Activated B cell treated with CpG ODN at 0.5 μM for 24 hours (primary cell): ENCODE data around the gene NPM3. TPM values are rescaled to one million over a fixed set of nuclear protein-coding genes. Genes with fewer than 3 reads are reported as not detected.
A peak's percentile ranks its signal among the peaks of the same experiment; 100 is the strongest.

Experiments used
- ATAC-seq: fragments of 200-7000 bp; cut with Tn5 transposase; one replicate; pipeline ENCODE4 v1.10.0; 2021; ENCODE audit warnings: low read depth, mild to moderate bottlenecking, moderate library complexity
- CTCF ChIA-PET: fragments of 350-600 bp; sonication (Branson Sonifier 250); formaldehyde crosslinking; loops from one replicate; lab custom pipeline; 2021; ENCODE audit warnings: antibody characterized with exemption; lab: Charles Lee
- POLR2A ChIA-PET: fragments of 350-600 bp; sonication (Branson Sonifier 250); formaldehyde crosslinking; loops from one replicate; lab custom pipeline; 2021; ENCODE audit warnings: antibody characterized with exemption; lab: Charles Lee
- DNase-seq: peaks from one replicate; pipeline ENCODE4 v3.0.0; 2022
- H3K27ac Mint-ChIP-seq: one replicate; pipeline ENCODE4 v1.8.0; 2020; ENCODE audit warnings: mixed read lengths
- H3K27me3 Mint-ChIP-seq: one replicate; pipeline ENCODE4 v1.8.0; 2021; ENCODE audit warnings: mixed read lengths
- H3K36me3 Mint-ChIP-seq: one replicate; pipeline ENCODE4 v1.8.0; 2021; ENCODE audit warnings: low read depth, mixed read lengths
- H3K4me1 Mint-ChIP-seq: one replicate; pipeline ENCODE4 v1.8.0; 2021; ENCODE audit warnings: mixed read lengths
- H3K4me3 Mint-ChIP-seq: one replicate; pipeline ENCODE4 v1.8.0; 2020; ENCODE audit warnings: mild to moderate bottlenecking, mixed read lengths
- H3K9me3 Mint-ChIP-seq: one replicate; pipeline ENCODE4 v1.8.0; 2020; ENCODE audit warnings: mixed read lengths
- intact Hi-C: fragments of 100-400 bp; cut with micrococcal nuclease; formaldehyde crosslinking; loops from one replicate; pipeline ENCODE4 v1.15.1; 2024
- total RNA-seq: library from RNA; stranded (reverse); gene quantifications from 2 replicates; pipeline ENCODE4 v1.2.3, GENCODE V29; 2022
- TF ChIP-seq, protein P1 (sequence below): fragments of 200-600 bp; IDR thresholded peaks from one replicate; pipeline ENCODE4 v1.8.0; 2022; ENCODE audit warnings: antibody characterized with exemption, mild to moderate bottlenecking

The NPM3 gene
- total RNA-seq, 1 donor from 2014 or later, result 48.1 TPM

DNA sequence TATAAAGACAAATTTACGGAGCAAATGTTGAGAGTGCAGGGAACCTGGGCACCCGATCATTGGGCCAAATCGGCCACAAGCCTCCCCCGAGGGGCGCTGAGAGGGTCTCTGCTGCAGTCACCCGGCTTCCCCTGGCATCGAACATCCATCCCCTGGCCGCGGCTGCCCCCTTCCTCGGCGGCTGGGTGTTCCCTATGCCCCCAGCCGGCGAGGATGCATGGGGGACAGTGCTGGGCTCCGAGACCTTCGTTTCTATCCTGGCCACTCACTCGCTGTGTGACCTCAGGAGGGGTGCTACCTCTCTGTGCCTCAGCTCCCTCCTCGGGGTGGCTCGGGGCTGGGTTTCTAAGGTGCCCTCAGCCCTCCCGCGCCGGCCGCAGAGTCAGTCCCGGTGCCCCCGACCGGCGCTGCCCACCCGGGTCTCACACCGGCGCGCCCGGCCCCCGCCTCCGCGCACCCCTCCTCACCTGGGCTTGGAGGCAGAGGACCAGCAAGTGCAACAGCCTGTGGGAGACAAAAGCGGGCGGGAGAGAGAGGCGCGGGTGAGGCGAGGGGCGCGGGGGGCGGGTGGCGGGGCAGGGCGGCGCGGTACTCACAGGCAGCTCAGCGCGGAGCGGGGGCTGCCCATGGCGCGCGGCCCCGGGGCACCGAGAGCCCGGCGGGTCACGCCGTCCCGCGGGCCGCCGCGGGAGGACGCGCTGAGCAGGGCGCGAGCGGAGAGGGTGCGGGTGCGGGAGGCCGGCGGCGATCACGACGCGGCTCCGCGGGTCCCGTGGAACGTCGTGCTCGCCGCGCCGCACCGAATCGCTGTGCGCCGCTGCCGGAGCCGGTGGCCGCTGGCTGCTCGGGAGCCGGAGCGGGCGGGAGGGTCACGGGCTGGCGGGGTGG lies 7.7 kb downstream of the NPM3 start, which contains the start of gene FGF8:
TSS of gene FGF8 (minus strand) at position 842 of the 888 bp plus-strand sequence. CDS start at position 628, 214 bp downstream.
- ChIA-PET POLR2A (interaction anchor here (1.9 kb wide), 1 partner anchor 8 kb away, joined by 6 read pairs; the partner anchor contains the start of gene NPM3), CTCF (no interaction called here)
- no peaks in the 10 kb centered on the region for H3K9me3 Mint-ChIP-seq
- intact Hi-C loops, result no loop called here
- DNase-seq (no peak), ATAC-seq (no peak)
- TF ChIP-seq, protein P1, sequence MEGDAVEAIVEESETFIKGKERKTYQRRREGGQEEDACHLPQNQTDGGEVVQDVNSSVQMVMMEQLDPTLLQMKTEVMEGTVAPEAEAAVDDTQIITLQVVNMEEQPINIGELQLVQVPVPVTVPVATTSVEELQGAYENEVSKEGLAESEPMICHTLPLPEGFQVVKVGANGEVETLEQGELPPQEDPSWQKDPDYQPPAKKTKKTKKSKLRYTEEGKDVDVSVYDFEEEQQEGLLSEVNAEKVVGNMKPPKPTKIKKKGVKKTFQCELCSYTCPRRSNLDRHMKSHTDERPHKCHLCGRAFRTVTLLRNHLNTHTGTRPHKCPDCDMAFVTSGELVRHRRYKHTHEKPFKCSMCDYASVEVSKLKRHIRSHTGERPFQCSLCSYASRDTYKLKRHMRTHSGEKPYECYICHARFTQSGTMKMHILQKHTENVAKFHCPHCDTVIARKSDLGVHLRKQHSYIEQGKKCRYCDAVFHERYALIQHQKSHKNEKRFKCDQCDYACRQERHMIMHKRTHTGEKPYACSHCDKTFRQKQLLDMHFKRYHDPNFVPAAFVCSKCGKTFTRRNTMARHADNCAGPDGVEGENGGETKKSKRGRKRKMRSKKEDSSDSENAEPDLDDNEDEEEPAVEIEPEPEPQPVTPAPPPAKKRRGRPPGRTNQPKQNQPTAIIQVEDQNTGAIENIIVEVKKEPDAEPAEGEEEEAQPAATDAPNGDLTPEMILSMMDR, result no peak
- H3K4me1 Mint-ChIP-seq, result peaks cover 46% of the 10 kb centered on the region
- H3K36me3 Mint-ChIP-seq, result no peaks in the 10 kb centered on the region
- H3K27ac Mint-ChIP-seq, result no peak within 1 kb of the TSS
- H3K27me3 Mint-ChIP-seq, result peaks cover 49% of the 10 kb centered on the region
- H3K4me3 Mint-ChIP-seq, result peak within 1 kb of the TSS; percentile 35

DNA sequence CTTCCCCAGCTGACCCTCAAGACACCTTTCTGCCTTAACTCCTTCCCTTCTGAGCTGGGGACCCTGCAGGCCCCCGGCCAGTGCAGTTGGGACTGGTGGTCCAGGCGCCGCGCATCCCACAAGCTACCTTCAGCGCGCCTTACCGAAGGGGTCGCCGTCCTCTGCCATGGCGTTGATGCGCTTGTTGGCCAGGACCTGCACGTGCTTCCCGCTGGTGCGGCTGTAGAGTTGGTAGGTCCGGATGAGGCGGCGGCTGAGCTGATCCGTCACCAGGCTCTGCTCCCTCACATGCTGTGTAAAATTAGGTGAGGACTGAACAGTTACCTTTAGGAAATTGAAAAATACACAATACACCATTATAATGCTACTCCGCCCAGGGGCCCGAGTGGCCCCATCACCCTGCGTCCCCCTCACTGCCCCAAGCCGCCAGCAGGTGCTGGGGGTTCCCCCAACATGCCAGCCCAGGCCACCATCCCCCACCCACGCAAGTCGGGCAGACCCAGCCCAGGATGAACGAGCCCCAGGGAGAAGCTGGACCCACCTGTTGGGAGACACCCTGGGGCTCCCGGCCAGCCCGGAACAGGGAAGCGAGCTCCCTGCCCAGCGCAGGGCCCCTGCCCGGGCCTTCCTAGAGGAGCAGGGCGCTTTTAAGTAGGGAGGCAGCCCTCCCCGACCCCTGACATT lies 8.5 kb downstream of the NPM3 start:
- intact Hi-C loops, result no loop called here
- ATAC-seq (peak; percentile 22), DNase-seq (peak; percentile 29)
- Mint-ChIP-seq H3K9me3 (no peaks in the 10 kb centered on the region), H3K27ac (no peak overlapping the region), H3K4me1 (peaks cover 39% of the 10 kb centered on the region), H3K36me3 (no peaks in the 10 kb centered on the region), H3K27me3 (peaks cover 49% of the 10 kb centered on the region), H3K4me3 (peak overlapping the region; percentile 24)
- CTCF ChIA-PET, result interaction anchor here (1.5 kb wide), 1 partner anchor 8 kb away, joined by 3 read pairs; no protein-coding TSS in a partner anchor
- POLR2A ChIA-PET, result interaction anchor here (1.9 kb wide), 1 partner anchor 9 kb away, joined by 6 read pairs; the partner anchor contains the start of gene NPM3
- TF ChIP-seq, protein P1, result no peak

DNA sequence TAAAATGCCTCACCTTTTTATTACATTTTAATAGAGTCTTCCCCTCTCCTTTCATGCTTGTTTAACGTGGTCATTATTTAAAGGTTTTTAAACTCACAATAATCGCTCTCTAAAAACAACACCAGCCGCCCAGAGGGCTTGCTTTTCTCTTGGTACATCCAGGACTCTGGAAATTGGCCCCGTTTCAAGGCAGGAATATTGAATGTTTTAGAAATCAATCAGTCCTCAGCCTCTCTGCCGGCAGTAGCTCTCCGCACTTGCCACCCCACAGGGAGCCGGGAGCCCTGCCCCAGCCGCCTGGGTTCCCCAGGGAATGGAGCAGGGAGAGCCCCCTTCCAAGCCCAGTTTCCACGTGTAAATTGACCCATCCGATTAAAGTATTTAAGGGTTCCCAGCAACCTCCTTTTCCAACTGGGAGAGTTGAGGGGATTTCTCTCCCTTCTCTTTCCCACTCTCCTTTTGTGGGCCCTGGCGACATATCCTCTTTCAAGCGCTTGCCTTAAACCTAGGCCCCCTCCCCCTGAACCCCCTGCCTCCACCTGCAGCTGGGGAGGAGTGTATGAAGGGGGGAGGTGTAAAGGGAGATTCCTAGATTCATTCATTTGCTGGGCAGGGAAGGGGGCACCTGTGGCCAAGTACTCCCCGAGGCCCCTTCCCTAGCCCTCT lies 9.2 kb downstream of the NPM3 start:
- Mint-ChIP-seq H3K27me3 (peaks cover 50% of the 10 kb centered on the region), H3K4me3 (peak overlapping the region; percentile 25), H3K9me3 (no peaks in the 10 kb centered on the region), H3K27ac (no peak overlapping the region), H3K4me1 (peaks cover 34% of the 10 kb centered on the region), H3K36me3 (no peaks in the 10 kb centered on the region)
- ATAC-seq (no peak), DNase-seq (no peak)
- CTCF ChIA-PET, result interaction anchor here (1.0 to 1.5 kb wide), 3 partner anchors 9 to 560 kb away, joined by 3 read pairs; no protein-coding TSS in a partner anchor
- intact Hi-C loops, result no loop called here
- TF ChIP-seq, protein P1, result no peak
- POLR2A ChIA-PET, result interaction anchor here (0.7 to 1.9 kb wide), 2 partner anchors 10 to 43 kb away, joined by 3 to 6 read pairs; partner anchors contain the start of gene NPM3

DNA sequence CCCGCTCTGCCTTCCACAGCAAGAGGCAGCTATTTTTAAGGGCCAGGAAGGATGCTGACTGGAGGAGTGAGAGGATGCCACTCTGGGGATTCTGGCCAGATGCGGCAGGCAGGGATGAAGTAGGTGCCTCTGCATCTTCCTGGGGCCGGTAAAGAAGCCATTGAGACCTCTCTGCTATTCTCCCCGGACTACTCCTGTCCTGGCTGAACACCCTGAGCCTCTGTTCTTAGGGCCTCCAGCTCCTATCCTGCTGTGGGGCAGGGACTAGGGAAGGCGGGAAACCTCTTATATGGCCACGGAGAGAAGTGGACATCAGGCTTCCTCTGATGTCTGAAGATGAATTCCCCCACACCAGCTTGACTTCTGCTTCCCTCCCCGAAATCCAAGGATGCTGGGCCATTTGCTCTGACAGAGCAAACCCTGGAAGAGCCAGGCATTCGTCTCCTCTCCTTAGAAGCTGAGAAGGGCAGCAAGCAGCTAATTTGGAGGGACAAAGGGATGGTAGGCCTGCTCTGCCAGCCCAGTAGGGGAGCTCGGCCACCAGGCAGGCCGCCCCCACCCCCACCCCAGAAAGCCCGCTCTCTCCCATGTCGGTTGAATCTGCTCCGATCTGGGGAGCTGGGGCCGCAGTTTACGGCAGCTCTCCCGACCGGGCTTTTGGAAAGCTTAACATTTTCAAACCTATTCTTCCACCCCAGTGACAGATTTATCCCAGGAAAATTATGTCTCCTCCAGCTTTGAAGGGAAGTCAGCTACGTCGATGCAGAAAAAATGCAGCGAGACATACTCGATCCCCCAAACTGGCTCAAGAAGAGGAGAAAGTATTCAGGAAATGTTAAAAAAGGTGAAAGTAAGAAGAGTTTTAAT lies 10.1 kb downstream of the NPM3 start:
- CTCF ChIA-PET, result interaction anchor here (1.0 to 1.5 kb wide), 4 partner anchors 8 to 559 kb away, joined by 3 to 6 read pairs (median 3); no protein-coding TSS in a partner anchor
- Mint-ChIP-seq H3K36me3 (no peaks in the 10 kb centered on the region), H3K27ac (no peak overlapping the region), H3K4me1 (peaks cover 29% of the 10 kb centered on the region), H3K4me3 (no peak overlapping the region), H3K27me3 (peaks cover 52% of the 10 kb centered on the region), H3K9me3 (no peaks in the 10 kb centered on the region)
- POLR2A ChIA-PET, result interaction anchor here (0.6 to 1.9 kb wide), 4 partner anchors 11 to 90 kb away, joined by 3 to 6 read pairs (median 4); partner anchors contain the start of gene NPM3
- DNase-seq (no peak), ATAC-seq (no peak)
- intact Hi-C loops, result no loop called here
- TF ChIP-seq, protein P1, result no peak
